ENCODE measurements around the gene OGFR. TPM values are rescaled to one million over a fixed set of nuclear protein-coding genes. Genes with fewer than 3 reads are reported as not detected.

OGFR gene
- total and polyA plus RNA-seq, 2 experiments from 2014 or later: 9.6 to 50.6 TPM

DNA sequence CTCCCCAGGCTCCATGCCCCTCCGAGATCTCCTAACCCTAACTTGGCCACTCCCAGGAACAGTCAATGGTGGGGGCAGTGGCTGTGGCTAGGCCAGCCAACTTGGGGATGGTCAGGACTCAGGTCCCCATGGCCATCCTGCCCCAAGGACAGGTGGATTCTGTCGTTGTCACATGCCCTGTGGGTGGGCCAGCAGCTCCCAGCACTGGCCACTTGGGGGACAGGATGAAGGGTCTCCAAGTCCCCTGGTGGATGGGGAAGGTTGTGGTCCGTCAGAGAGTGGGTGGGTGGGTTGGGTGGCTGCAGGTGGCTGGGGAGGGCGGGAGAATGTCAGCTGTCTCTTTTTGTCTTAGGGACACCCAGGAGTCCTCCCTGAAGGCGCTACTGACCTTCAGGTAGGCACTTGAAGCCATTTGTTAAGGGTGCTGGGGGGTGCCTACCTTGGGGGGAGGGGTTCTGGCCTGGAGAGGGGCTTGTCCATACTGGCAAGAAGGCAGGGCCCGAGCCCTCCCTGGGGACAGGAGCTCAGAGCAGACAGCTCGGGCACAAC lies 17.7 kb downstream of the OGFR start:
- DNase-seq (ENCODE audit: low spot score) (peak; percentile 52), ATAC-seq (no peak)
- Mint-ChIP-seq H3K27me3 (ENCODE audit: insufficient read depth, low read depth, poor library complexity) (peaks cover 8% of the 10 kb centered on the region), H3K36me3 (ENCODE audit: low read depth) (no peaks in the 10 kb centered on the region), H3K9me3 (no peaks in the 10 kb centered on the region), H3K4me1 (peaks cover 8% of the 10 kb centered on the region; the same call in 2 of the 3 replicates), H3K4me3 (no peak overlapping the region), H3K27ac (no peak overlapping the region)
- Histone ChIP-seq H3K4me3 (no peak overlapping the region), H3K27ac (ENCODE audit: low read depth) (peak overlapping the region; percentile 66; the same call in 1 of the 2 replicates), H3K79me2 (replicated peaks; ENCODE audit: insufficient read depth) (peaks cover 8% of the 10 kb centered on the region; the same call in 1 of the 2 replicates), H3K4me1 (ENCODE audit: insufficient read depth) (peaks cover 7% of the 10 kb centered on the region; the same call in 1 of the 2 replicates), H3K27me3 (ENCODE audit: insufficient read depth) (peaks cover 4% of the 10 kb centered on the region; the same call in 1 of the 2 replicates), H3K36me3 (ENCODE audit: insufficient read depth) (no peaks in the 10 kb centered on the region), H3K4me2 (no peak overlapping the region), H2AFZ (no peak overlapping the region), H4K20me1 (replicated peaks; ENCODE audit: insufficient read depth) (peaks cover 5% of the 10 kb centered on the region; the same call in 1 of the 2 replicates), H3K9me2 (ENCODE audit: insufficient read depth) (no peaks in the 10 kb centered on the region), H3F3A (replicated peaks; ENCODE audit: low read depth) (0 out of 2 replicates have a peak, but pooled peaks cover 4% of the 10 kb centered on the region)
- TF ChIP-seq, protein P1, sequence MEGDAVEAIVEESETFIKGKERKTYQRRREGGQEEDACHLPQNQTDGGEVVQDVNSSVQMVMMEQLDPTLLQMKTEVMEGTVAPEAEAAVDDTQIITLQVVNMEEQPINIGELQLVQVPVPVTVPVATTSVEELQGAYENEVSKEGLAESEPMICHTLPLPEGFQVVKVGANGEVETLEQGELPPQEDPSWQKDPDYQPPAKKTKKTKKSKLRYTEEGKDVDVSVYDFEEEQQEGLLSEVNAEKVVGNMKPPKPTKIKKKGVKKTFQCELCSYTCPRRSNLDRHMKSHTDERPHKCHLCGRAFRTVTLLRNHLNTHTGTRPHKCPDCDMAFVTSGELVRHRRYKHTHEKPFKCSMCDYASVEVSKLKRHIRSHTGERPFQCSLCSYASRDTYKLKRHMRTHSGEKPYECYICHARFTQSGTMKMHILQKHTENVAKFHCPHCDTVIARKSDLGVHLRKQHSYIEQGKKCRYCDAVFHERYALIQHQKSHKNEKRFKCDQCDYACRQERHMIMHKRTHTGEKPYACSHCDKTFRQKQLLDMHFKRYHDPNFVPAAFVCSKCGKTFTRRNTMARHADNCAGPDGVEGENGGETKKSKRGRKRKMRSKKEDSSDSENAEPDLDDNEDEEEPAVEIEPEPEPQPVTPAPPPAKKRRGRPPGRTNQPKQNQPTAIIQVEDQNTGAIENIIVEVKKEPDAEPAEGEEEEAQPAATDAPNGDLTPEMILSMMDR (conservative IDR thresholded peaks at IDR 0.05; ENCODE audit: low read depth in 2 of 2): peak in 1 of 2 experiments; percentile 26; a peak in 2 of 4 replicates
- TF ChIP-seq, protein P2, sequence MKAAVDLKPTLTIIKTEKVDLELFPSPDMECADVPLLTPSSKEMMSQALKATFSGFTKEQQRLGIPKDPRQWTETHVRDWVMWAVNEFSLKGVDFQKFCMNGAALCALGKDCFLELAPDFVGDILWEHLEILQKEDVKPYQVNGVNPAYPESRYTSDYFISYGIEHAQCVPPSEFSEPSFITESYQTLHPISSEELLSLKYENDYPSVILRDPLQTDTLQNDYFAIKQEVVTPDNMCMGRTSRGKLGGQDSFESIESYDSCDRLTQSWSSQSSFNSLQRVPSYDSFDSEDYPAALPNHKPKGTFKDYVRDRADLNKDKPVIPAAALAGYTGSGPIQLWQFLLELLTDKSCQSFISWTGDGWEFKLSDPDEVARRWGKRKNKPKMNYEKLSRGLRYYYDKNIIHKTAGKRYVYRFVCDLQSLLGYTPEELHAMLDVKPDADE (IDR thresholded peaks at IDR 0.05): no peak

DNA sequence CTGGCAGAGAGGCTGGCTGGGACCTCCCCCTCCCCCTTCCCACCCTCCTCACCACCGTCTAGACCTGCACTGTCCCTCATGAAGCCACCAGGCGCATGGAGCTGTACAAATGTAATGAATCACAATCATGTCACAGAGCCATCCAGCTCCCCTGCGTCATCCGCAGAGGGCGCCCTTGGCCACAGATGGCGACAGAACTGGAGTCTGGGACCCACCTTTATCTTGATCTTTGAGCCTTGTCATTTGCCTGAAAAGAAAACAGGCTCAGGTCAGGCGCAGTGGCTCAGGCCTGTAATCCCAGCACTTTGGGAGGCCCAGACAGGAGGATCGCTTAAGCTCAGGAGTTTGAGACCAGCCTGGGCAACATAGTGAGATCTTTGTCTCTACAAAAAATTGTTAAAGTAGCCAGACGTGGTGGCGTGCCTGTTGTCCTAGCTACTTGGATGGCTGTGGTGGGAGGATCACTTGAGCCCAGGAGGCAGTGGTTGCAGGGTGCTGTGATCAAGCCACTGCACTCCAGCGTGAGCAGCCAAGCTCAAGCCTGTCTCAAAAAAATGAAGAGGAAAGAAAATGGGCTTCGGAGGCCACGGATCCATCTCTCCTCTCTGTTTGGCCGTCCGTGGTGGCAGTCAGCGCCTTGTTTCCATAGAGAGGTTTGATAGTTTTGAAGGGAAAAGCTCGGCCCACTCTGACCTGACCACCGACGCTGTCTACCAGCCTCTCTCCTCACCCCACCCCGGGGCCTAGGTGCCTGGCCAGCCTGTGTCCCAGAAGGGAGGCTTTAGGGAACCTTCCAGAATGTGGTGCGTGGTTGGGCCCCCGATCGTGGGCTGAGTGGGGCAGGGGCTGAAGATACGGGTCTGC lies 18.4 kb downstream of the OGFR start:
- Histone ChIP-seq H3K36me3 (ENCODE audit: insufficient read depth) (no peaks in the 10 kb centered on the region), H3K27me3 (ENCODE audit: insufficient read depth) (no peaks in the 10 kb centered on the region), H3K4me2 (peak overlapping the region; percentile 43; the same call in 1 of the 2 replicates), H2AFZ (no peak overlapping the region), H3K4me3 (no peak overlapping the region), H4K20me1 (replicated peaks; ENCODE audit: insufficient read depth) (peaks cover 5% of the 10 kb centered on the region; the same call in 1 of the 2 replicates), H3K9me2 (ENCODE audit: insufficient read depth) (no peaks in the 10 kb centered on the region), H3K27ac (ENCODE audit: low read depth) (peak overlapping the region; percentile 66), H3K79me2 (replicated peaks; ENCODE audit: insufficient read depth) (peaks cover 3% of the 10 kb centered on the region; the same call in 1 of the 2 replicates), H3F3A (replicated peaks; ENCODE audit: low read depth) (no peaks in the 10 kb centered on the region), H3K4me1 (ENCODE audit: insufficient read depth) (peaks cover 6% of the 10 kb centered on the region; the same call in 1 of the 2 replicates)
- H3K27ac Mint-ChIP-seq: peak overlapping the region; percentile 77
- TF ChIP-seq STAT1 (IDR thresholded peaks at IDR 0.05; ENCODE audit: unreplicated experiment) (no peak), ZNF331 (CRISPR knock-in tag; IDR thresholded peaks at IDR 0.05; ENCODE audit: low read depth) (no peak), POLR2AphosphoS5 (IDR thresholded peaks at IDR 0.05; ENCODE audit: low read depth) (no peak)
- TF ChIP-seq, protein P1 (conservative IDR thresholded peaks at IDR 0.05; ENCODE audit: low read depth in 2 of 2): peak; percentile 66 to 84
- H3K4me3 Mint-ChIP-seq: no peak overlapping the region; the same call in 2 of the 3 replicates
- no peaks in the 10 kb centered on the region for H3K36me3 Mint-ChIP-seq (ENCODE audit: low read depth)
- H3K4me1 Mint-ChIP-seq: peaks cover 8% of the 10 kb centered on the region; the same call in 2 of the 3 replicates
- peak; percentile 74 for DNase-seq (ENCODE audit: low spot score)
- H3K9me3 Mint-ChIP-seq: no peaks in the 10 kb centered on the region
- peaks cover 8% of the 10 kb centered on the region for H3K27me3 Mint-ChIP-seq (ENCODE audit: insufficient read depth, low read depth, poor library complexity)
- ATAC-seq: peak; percentile 37

Measured in GM23338 (cell line).